Osteoblast (primary cell): ENCODE results near the gene TSPOAP1. TPM values are rescaled to one million over a fixed set of nuclear protein-coding genes. Genes with fewer than 3 reads are reported as not detected.

ENCODE experiments used
- DNase-seq: peaks from one replicate; pipeline ENCODE4 v3.0.0; 2011; ENCODE audit warnings: low spot score, mixed read lengths; ENCODE audit not compliant: insufficient read length; ENCODE audit errors: missing footprints
- H2AFZ ChIP-seq: 2 replicates; pipeline ENCODE4 v1.6.0; 2011; ENCODE audit warnings: mild to moderate bottlenecking, low read length
- H3K27ac ChIP-seq: 2 replicates; pipeline ENCODE4 v1.5.1; 2011; ENCODE audit warnings: mild to moderate bottlenecking, low read depth, low read length, moderate library complexity
- H3K27me3 ChIP-seq: 2 replicates; pipeline ENCODE4 v1.6.0; 2012; ENCODE audit warnings: mild to moderate bottlenecking, control low read depth, inconsistent platforms, low read length, moderate library complexity; ENCODE audit not compliant: insufficient read depth
- H3K36me3 ChIP-seq: 2 replicates; pipeline ENCODE4 v1.5.1; 2011; ENCODE audit warnings: mild to moderate bottlenecking, low read length, control low read depth, moderate library complexity; ENCODE audit not compliant: insufficient read depth
- H3K4me1 ChIP-seq: 2 replicates; pipeline ENCODE4 v1.5.1; 2011; ENCODE audit warnings: mild to moderate bottlenecking, low read length, control low read depth, moderate library complexity; ENCODE audit not compliant: insufficient read depth
- H3K4me2 ChIP-seq: 2 replicates; pipeline ENCODE4 v1.6.0; 2011; ENCODE audit warnings: mild to moderate bottlenecking, low read length; ENCODE audit not compliant: insufficient read depth
- H3K4me3 ChIP-seq: fragments of 200-600 bp; sonication (generic); 3 replicates; pipeline ENCODE4 v1.5.1; 2012; ENCODE audit warnings: mild to moderate bottlenecking, low read length, inconsistent platforms; ENCODE audit not compliant: insufficient read depth
- H3K79me2 ChIP-seq: 2 replicates; pipeline ENCODE4 v1.6.0; 2012; ENCODE audit warnings: mild to moderate bottlenecking, low read length, control low read depth, inconsistent platforms; ENCODE audit not compliant: insufficient read depth
- H3K9me3 ChIP-seq: 2 replicates; pipeline ENCODE4 v1.5.1; 2011; ENCODE audit warnings: low read depth, low read length, control low read depth
- H4K20me1 ChIP-seq: 2 replicates; pipeline ENCODE4 v1.6.0; 2012; ENCODE audit warnings: mild to moderate bottlenecking, low read length, control low read depth; ENCODE audit not compliant: insufficient read depth
- total RNA-seq: library from RNA; depleted of rRNA; stranded (reverse); fragments of >200 nt; gene quantifications from 2 replicates; pipeline ENCODE4 v1.2.3, GENCODE V29; 2012
- TF ChIP-seq, protein P1 (sequence below): IDR thresholded peaks from 2 replicates; pipeline ENCODE4 v1.5.1; 2011; ENCODE audit warnings: mild to moderate bottlenecking, low read depth, low read length, moderate library complexity; ENCODE audit errors: extremely low read depth

The TSPOAP1 gene
- total RNA-seq, 1 donor, result 4.3 TPM

DNA sequence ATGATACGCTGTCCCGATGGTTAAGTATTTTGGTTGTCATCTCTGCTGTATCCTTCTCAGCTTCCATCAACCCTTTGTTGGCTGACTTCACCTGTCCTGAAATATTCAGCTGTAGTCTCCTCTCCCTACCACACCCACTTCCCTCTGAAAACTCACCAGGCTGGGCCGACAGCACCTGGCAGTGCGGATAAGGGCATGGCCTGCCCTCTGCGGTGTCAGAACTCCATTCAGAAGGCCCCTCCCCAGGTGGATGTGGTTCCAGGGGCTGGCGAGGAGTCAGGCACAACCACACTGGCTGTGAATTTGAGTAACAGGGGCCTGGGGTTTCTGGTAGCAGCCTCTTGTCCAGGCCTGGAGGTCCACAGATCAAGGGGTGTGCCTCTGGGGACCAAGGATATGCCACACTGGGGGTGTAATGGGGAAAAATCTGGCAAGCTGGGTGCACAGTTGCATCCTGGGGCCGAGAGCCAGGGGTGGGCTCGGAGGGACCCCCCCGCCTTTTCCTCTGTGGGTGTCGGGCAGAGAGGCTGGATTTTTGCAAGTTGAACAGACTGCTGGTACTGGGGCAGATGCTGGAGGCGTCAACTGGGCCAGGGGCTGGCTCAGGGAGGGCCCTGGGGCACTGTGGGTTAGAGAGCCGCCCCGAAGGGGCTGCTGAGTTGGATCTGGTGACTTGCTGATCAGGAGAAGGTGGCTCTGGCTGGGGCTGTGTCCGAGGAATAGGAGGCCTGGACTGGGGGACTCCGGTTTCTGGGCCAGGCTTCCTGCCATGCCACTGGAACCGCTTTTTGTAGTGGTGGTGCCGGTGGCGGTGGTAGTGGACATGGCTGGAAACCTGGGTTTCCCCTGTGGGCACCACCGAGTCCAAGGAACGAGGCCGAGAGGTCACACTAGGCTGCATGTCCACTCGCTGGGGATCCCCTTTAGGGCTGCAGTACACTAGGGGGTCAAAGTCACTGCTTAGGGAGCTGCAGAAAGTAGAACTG lies 29.0 kb upstream of the TSPOAP1 start:
- DNase-seq, result no peak
- H3K27ac ChIP-seq, result no peak overlapping the region
- no peak overlapping the region for H3K4me3 ChIP-seq
- no peaks in the 10 kb centered on the region for H3K36me3 ChIP-seq
- no peak overlapping the region for H3K4me2 ChIP-seq
- peaks cover 7% of the 10 kb centered on the region for H3K4me1 ChIP-seq
- H3K79me2 ChIP-seq, result no peaks in the 10 kb centered on the region
- H3K27me3 ChIP-seq, result no peaks in the 10 kb centered on the region
- TF ChIP-seq, protein P1, sequence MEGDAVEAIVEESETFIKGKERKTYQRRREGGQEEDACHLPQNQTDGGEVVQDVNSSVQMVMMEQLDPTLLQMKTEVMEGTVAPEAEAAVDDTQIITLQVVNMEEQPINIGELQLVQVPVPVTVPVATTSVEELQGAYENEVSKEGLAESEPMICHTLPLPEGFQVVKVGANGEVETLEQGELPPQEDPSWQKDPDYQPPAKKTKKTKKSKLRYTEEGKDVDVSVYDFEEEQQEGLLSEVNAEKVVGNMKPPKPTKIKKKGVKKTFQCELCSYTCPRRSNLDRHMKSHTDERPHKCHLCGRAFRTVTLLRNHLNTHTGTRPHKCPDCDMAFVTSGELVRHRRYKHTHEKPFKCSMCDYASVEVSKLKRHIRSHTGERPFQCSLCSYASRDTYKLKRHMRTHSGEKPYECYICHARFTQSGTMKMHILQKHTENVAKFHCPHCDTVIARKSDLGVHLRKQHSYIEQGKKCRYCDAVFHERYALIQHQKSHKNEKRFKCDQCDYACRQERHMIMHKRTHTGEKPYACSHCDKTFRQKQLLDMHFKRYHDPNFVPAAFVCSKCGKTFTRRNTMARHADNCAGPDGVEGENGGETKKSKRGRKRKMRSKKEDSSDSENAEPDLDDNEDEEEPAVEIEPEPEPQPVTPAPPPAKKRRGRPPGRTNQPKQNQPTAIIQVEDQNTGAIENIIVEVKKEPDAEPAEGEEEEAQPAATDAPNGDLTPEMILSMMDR, result no peak
- H3K9me3 ChIP-seq, result no peaks in the 10 kb centered on the region
- H2AFZ ChIP-seq, result no peak overlapping the region
- H4K20me1 ChIP-seq, result no peaks in the 10 kb centered on the region

DNA sequence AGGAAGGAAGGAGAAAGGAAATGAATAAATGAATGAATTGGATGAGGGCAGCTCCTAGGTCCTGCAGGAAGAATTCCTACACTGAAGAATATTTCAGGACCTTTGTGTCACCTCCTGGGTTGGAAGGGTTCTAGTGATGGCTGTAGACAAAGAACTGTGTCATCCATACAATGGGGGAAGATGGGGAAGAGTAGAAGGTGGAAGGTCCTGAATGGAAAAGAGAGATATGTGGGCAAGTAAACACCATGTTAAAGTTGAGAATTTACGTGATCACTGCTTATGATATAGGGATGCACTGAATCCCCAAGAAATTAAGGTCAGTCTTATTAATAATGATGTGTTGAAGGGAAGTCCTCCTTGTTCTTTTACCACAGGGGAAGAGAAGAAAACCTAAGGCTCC lies 27.6 kb upstream of the TSPOAP1 start:
- Histone ChIP-seq H3K27ac (no peak overlapping the region), H3K79me2 (peaks cover 8% of the 10 kb centered on the region), H3K4me3 (no peak overlapping the region), H3K4me1 (peaks cover 12% of the 10 kb centered on the region), H4K20me1 (peaks cover under 1% of the 10 kb centered on the region), H3K9me3 (no peaks in the 10 kb centered on the region), H3K27me3 (no peaks in the 10 kb centered on the region), H3K36me3 (no peaks in the 10 kb centered on the region), H3K4me2 (no peak overlapping the region), H2AFZ (no peak overlapping the region)
- TF ChIP-seq, protein P1, result no peak
- no peak for DNase-seq

DNA sequence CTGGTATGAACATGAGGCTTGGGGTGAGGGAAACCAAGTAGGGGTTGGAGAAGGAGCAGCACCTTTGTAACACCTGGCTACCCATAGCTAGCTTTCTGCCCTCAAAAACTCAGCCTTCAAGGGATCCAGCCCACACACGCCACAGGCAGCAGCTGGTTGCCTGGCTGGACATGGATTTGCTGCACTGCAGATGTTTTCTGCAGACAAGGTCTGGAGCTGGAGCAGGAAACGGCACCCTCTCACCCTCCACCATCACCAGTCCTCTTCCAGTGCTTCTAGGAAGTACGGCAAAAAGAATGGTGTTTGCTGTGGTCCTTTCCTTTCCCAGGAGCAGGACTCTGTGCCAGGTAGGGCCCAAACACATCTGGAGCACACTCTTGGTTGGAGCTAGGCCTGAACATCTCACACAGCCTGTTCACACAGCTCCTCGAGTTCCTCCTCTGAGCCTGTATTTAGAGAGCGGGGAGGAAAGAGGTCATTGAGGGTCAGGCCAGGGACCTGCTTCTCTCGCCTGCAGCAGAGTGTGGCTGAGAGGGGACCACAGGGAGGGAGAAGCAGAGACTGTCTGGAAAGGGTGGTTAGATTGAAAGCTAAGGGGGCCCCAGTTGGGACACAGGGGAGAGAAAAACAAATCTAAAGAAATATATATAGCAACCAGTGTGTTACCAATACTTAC lies 26.1 kb upstream of the TSPOAP1 start:
- Histone ChIP-seq H4K20me1 (peaks cover 4% of the 10 kb centered on the region), H3K79me2 (peaks cover 13% of the 10 kb centered on the region), H3K27ac (no peak overlapping the region), H3K9me3 (no peaks in the 10 kb centered on the region), H3K36me3 (peaks cover 1% of the 10 kb centered on the region), H3K4me1 (peaks cover 18% of the 10 kb centered on the region), H3K4me3 (no peak overlapping the region), H2AFZ (no peak overlapping the region), H3K27me3 (no peaks in the 10 kb centered on the region), H3K4me2 (no peak overlapping the region)
- DNase-seq, result no peak
- TF ChIP-seq, protein P1, result no peak

DNA sequence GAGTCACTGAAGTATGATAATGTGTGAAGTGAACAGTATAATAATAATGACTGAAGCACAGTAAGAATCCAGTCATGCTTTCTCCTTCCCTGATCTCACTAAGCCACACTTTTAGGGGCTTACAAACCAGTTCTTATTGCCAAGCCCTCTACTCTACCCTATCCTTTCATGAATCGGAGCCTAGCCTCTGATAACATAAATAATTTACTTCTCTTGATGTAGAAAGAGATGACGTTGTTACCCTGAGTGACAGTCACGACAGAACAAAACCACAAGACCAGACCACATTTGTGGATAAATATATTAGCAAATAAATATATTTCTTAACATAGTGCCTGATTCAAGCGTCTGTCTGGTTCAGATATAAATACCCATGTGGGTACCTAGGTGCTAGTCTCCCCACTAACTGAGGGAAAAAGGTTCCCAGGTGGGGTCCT lies 24.8 kb upstream of the TSPOAP1 start:
- no peaks in the 10 kb centered on the region for H3K9me3 ChIP-seq
- no peak for DNase-seq
- H3K4me1 ChIP-seq, result peaks cover 18% of the 10 kb centered on the region
- peaks cover 7% of the 10 kb centered on the region for H4K20me1 ChIP-seq
- TF ChIP-seq, protein P1, result no peak
- H3K4me3 ChIP-seq, result no peak overlapping the region
- peaks cover 14% of the 10 kb centered on the region for H3K36me3 ChIP-seq
- peaks cover 16% of the 10 kb centered on the region for H3K79me2 ChIP-seq
- no peak overlapping the region for H2AFZ ChIP-seq
- H3K27ac ChIP-seq, result peak overlapping the region; percentile 95
- peak overlapping the region; percentile 93 for H3K4me2 ChIP-seq
- H3K27me3 ChIP-seq, result no peaks in the 10 kb centered on the region
